ENCODE results near the gene GALNTL6.

GRCh38 chr4:172207258-172207657 is 394.1 kb downstream of the GALNTL6 start:
- TF ChIP-seq, protein P1, sequence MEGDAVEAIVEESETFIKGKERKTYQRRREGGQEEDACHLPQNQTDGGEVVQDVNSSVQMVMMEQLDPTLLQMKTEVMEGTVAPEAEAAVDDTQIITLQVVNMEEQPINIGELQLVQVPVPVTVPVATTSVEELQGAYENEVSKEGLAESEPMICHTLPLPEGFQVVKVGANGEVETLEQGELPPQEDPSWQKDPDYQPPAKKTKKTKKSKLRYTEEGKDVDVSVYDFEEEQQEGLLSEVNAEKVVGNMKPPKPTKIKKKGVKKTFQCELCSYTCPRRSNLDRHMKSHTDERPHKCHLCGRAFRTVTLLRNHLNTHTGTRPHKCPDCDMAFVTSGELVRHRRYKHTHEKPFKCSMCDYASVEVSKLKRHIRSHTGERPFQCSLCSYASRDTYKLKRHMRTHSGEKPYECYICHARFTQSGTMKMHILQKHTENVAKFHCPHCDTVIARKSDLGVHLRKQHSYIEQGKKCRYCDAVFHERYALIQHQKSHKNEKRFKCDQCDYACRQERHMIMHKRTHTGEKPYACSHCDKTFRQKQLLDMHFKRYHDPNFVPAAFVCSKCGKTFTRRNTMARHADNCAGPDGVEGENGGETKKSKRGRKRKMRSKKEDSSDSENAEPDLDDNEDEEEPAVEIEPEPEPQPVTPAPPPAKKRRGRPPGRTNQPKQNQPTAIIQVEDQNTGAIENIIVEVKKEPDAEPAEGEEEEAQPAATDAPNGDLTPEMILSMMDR (conservative IDR thresholded peaks at IDR 0.05 in 1 of 2, IDR thresholded peaks at IDR 0.05 in 1 of 2; ENCODE audit: low read depth in 1 of 2, low read length in 2 of 2), result no peak
- no peak for TF ChIP-seq EZH2 (IDR thresholded peaks at IDR 0.05; ENCODE audit: low read length, missing control alignments)
